ENCODE results near the gene TIMP1. TPM values are rescaled to one million over a fixed set of nuclear protein-coding genes. Genes with fewer than 3 reads are reported as not detected.

TIMP1 gene
- total RNA-seq, 1 donor = 331 TPM

DNA sequence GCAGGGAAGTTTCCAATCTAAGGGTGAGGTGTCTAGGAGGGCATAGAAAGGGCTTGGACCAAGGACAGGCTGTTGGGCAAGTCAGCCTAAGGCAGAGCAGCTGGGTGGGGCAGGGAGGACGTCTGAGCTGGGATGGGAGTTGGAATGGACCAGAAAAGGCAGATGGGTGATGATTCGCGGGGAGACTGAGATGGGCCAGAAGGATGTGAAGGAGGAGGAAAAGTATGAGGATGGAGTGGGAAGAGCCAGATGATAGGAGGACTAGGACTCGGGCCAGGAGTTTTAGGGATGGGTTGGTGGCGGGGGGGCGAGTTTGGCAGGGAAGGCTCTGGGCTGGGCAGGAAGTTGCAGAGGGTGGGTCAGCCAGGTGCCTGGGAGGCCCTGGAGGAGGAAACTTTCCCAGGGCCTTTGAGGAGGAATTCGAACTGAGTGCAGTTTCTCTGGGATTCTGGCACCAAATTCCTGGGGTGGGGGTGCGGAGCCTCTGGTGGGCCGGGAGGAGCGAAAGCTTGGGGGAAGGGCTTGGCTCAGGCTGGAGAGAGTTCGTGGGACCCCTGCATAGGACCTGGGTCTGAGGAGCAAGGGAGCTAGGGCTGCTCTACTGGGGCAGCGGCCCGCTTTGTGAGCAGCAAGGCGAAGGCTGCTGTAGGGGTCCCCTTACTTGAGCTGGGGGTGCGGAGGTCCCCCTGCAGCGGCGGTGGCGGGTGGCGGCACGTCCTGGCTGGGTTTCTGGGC, 8.7 kb upstream of the TIMP1 start:
- peak; percentile 85 for DNase-seq (ENCODE audit: low read depth)
- peak overlapping the region; percentile 7 for H3K4me3 ChIP-seq (ENCODE audit: low read depth, low read length)
- TF ChIP-seq, protein P1, sequence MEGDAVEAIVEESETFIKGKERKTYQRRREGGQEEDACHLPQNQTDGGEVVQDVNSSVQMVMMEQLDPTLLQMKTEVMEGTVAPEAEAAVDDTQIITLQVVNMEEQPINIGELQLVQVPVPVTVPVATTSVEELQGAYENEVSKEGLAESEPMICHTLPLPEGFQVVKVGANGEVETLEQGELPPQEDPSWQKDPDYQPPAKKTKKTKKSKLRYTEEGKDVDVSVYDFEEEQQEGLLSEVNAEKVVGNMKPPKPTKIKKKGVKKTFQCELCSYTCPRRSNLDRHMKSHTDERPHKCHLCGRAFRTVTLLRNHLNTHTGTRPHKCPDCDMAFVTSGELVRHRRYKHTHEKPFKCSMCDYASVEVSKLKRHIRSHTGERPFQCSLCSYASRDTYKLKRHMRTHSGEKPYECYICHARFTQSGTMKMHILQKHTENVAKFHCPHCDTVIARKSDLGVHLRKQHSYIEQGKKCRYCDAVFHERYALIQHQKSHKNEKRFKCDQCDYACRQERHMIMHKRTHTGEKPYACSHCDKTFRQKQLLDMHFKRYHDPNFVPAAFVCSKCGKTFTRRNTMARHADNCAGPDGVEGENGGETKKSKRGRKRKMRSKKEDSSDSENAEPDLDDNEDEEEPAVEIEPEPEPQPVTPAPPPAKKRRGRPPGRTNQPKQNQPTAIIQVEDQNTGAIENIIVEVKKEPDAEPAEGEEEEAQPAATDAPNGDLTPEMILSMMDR (IDR thresholded peaks at IDR 0.05; ENCODE audit: insufficient read depth, low read depth, low read length) = no peak

DNA sequence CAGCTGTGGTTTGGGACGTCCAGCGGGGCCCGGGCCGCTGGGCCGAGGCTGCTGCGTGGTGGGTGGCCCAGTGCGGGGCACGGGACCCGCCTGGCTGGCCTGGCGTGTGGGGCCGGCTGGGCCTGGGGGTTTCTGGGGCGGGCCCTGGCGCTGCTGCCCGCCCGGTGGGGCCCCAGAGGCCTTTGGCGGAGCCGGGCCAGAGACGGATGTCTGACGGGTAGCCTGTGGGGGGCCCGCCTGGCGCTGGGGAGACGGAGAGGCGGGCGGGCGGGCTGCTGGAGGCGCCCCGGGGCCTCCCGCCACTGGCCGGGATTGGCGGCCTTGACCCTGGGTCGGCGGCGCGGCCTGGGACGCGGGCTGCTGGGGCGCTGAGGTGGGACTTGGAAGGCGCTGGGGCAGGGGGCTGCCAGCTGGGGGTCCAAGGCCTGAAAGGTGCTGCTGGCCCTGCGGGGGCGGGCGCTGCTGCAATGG, 8.1 kb upstream of the TIMP1 start:
- H3K4me3 ChIP-seq (ENCODE audit: low read depth, low read length) = peak overlapping the region; percentile 32
- no peak for DNase-seq (ENCODE audit: low read depth)
- TF ChIP-seq, protein P1 (IDR thresholded peaks at IDR 0.05; ENCODE audit: insufficient read depth, low read depth, low read length) = no peak

DNA sequence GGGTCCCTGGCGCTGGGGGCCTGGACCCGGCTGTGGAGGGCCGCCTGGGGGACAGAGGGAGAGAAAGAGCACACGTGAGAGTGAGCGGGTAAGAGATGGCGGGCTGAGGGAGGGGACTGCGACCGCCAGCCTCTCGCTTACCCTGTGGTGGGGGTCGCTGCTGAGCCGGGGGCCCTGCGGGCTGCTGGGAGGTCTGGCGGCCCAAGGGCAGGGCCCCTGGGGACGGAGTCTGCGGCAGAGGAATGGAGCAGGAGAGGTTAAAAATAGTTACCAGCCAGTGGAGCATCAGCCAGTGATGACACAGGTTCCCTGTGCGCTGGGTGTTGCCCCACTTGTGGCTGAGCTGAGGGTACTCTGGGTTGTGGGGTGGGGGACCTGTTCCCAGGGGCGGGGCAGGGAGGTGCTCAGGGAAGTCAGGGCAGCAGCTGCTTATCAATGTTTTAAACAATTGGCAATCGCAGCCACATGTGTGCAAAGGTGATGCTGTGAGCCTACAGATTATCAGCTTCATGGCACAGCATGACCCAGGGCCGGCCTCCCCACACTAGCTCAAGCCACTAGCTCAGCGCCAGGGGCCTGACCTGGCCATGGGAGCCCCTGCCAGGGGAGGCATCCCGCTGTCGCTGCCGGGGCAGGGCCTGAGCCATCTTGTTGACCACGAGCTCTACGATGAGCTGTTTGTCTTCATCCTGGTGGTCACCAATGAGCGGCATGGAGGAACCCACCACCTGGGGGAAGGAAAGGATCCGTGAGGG, 7.5 kb upstream of the TIMP1 start:
- H3K4me3 ChIP-seq (ENCODE audit: low read depth, low read length) = peak overlapping the region; percentile 32
- DNase-seq (ENCODE audit: low read depth) = peak; percentile 47
- TF ChIP-seq, protein P1 (IDR thresholded peaks at IDR 0.05; ENCODE audit: insufficient read depth, low read depth, low read length) = no peak

DNA sequence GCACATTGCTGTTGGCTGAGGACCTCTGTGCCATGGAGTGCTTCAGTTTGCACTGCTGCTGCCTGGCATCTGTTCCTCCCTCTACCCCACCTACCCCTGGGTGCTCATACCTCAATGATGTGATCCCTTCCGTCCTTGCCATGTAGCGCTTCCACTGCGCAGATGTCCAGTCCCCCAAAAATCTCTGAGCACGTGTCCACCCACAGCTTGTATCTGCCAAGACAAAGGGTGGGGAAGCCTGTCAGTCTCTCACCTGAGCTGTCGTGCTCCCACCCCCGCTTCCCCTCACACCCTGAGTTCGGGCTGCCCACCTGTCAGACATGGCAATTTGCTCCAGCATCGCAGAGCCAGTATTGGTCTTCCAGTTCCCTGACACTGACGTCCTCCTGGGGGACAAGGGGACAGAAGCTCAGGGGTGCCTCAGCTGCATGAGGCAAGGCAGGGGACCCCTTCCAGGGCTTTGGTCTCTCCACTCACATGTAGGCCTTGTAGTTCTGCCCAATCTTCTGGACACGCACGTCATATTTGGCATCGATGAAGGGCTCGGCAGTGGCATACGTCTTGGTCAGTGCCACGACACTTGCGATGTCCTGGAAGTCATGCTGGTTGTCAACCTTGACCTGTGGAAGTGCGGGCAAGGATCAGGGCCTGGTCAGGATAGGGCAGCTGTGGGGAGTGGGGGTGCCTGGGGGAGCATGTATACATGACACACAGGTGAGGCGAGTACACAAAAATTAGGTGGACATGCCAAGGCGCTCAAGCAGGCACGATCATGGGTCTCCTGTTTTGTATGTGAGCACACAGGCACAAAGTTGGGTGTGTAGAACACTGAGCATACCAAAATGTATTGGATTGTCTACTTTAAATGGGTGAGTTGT, 6.0 kb upstream of the TIMP1 start:
- no peak overlapping the region for H3K4me3 ChIP-seq (ENCODE audit: low read depth, low read length)
- DNase-seq (ENCODE audit: low read depth) = no peak
- TF ChIP-seq, protein P1 (IDR thresholded peaks at IDR 0.05; ENCODE audit: insufficient read depth, low read depth, low read length) = no peak

DNA sequence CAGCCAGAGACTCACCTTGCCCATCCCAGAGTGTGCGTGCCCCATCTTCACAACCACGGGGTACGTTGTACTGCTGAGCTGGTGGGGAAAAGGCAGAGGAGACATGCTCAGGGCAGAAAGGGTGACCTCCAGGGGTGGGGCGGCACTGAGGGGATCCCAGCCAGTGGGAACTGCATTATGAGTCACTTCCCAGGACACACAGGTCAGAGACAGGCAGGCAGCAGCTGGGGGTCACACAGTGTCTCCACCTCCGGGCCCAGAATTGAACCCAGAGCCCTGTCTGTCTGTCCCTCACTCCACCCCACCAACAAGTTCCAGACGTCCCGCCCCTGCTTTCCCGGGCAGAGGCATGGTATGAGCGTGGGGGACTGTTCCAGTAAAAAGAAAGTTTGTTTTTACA, 4.8 kb upstream of the TIMP1 start:
- no peak overlapping the region for H3K4me3 ChIP-seq (ENCODE audit: low read depth, low read length)
- TF ChIP-seq, protein P1 (IDR thresholded peaks at IDR 0.05; ENCODE audit: insufficient read depth, low read depth, low read length) = no peak
- peak; percentile 78 for DNase-seq (ENCODE audit: low read depth)

DNA sequence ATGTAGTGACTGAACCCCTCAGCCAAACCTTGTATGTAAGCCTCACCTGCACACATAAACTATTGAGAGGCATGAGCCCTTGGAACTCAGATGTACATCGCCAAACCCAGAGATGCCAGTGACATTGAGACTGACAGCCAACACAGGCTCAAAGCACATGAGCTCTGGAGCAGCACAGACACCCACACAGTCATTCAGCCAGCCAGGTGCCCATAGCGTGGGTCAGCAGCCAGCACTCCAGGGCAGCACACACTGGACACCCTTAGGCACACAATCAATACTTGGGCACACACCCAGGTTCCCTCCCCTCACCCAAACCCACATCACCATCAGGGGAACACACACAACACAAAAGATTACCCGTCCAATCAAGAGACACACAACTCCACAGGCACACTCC, 4.3 kb upstream of the TIMP1 start:
- TF ChIP-seq, protein P1 (IDR thresholded peaks at IDR 0.05; ENCODE audit: insufficient read depth, low read depth, low read length) = no peak
- DNase-seq (ENCODE audit: low read depth) = no peak

More for the DNA sequence above, 4.3 kb upstream of the TIMP1 start:
- H3K4me3 ChIP-seq (ENCODE audit: low read depth, low read length) = no peak overlapping the region
